GM19328 (cell line): ENCODE measurements around the gene DOCK8.
"Not testable (repeated sequence)": the region's sequence is repeated elsewhere in the genome, so short reads cannot be mapped to it uniquely, and the experiment has no call there.

Experiments
- ATAC-seq: cut with Tn5 transposase; IDR thresholded peaks from one replicate; pipeline ENCODE4 v1.9.1; 2021; ENCODE audit warnings: mild to moderate bottlenecking, moderate library complexity; ENCODE audit not compliant: unreplicated experiment

DOCK8 gene

GRCh38 chr9:224582-225520 is 10.2 kb downstream of the DOCK8 start:
- no peak for ATAC-seq

DNA sequence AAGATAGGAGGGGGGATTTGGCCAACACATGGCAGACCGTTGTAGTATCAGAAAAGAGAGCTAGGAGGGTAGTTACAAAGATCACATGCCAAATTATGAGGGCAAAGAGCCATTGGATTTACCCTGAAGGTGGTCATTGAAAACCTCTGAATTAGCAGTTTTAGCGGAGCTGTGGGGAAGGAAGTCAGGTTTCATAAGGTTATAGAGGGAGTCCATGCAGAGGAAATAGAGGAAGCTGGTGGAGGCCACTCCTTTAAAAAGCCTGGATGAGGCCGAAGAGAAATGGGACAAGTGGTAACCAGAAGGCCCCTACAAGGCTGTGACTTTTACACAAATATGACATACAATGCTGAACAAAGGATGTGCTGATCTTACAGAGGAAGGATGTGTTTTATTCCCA is 13.2 kb downstream of the DOCK8 start:
- ATAC-seq: no peak

DNA sequence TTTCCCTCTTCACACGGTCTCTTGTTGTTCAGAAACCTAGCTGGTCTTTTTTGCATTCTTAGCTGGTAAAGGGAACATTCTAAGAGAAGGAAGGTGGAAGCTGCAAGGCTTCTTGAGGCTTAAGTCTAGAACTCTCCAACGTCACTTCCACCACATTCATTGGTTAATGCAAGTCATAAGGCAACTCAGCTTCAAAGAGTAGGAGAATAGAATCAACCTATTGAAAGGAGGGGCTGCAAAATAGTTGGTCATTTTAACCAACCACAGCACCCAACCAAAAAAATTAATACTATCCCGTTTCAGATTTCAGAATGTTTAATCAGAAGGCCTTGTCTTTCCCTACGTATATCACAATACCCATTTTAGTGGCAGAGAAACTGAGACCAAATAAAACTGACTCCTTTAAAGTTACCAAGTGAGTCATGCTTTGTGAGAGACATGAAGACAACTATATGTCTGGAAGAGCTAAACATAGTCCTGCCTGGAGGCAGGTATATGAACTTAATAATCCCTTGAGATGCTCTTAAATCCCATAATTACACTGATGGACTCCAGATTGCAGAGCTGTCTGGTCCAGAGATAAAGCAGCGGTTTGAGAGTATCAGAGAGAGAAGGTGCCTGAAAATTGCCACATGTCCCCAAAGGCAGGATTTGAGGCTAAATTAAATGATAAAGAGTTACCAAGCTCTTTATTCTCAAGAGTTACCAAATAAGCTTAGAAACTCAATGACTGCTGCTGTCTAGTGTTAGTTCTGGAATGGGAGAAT is 14.4 kb downstream of the DOCK8 start:
- no peak for ATAC-seq

DNA sequence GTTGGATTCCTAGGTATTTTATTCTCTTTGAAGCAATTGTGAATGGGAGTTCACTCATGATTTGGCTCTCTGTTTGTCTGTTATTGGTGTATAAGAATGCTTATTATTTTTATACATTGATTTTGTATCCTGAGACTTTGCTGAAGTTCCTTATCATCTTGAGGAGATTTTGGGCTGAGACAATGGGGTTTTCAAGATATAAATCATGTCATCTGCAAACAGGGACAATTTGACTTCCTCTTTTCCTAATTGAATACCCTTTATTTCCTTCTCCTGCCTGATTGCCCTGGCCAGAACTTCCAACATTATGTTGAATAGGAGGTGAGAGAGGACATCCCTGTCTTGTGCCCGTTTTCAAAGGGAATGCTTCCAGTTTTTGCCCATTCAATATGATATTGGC is 17.0 kb downstream of the DOCK8 start:
- not testable (repeated sequence) for ATAC-seq

GRCh38 chr9:233708-234107 is 19.0 kb downstream of the DOCK8 start:
- not testable (repeated sequence) for ATAC-seq

DNA sequence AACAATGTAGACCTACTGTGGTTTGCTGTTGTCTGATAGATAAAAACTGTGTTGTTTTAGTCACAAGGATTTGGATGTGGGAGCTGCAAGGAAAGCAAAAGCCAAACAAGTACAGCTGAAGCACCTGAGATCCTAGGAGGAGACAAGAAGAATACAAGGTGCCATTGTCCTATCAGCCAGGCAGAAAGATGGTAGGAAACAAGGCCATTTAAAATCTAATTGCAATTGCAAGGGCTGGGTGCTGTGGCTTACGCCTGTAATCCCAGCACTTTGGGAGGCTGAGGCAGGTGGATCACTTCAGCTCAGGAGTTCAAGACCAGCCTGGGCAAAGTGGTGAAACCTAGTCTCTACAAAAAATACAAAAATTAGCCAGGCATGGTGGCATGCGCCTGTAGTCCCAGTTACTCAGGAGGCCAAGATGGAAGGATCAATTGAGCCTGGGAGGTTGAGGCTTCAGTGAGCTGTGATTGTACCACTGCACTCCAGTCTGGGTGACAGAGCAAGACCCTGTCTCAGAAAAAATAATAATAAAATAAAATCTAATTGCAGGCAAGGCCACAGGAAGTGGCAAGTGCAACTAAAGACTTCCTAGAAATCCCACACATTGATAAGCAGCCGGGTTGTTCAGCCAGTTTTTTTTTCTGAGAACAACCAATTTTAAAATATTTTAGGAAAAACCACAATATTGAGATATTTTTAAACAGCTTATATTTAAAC is 22.6 kb downstream of the DOCK8 start:
- ATAC-seq: no peak

- no peak for ATAC-seq
Measured at GRCh38 chr9:237858-238345, 23.2 kb downstream of the DOCK8 start.

GRCh38 chr9:242461-243080 is 27.9 kb downstream of the DOCK8 start:
- no peak for ATAC-seq

DNA sequence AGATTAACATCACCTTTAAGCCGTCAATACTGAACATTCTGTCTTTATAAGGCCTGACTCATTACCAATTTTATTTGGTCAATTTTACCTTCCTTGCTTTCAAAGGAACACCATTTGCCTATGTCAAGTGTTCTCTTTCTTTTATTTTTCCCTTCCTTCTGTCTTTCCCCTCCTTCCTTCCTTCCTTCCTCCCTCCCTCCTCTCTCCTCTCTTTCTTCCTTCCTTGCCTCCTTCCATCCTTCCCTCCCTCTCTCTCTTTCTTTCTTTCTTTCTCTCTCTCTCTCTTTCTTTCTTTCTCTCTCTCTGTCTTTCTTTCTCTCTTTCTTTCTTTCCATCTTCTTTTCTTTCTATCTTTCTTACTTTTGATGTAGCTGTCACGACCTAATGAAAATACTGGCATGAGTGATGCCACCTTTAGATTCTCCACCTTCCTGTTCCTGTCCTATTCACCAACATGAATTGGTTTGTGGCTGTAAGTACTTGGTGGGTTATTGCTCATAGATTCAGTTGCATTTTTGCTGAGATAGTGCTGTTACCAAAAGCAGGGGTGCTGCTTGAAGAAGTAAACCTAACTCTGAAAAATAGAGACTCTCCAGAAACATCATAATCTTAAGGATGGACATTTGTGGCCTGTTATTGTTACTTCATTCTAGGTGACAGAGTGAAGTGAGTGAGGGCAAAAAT is 33.8 kb downstream of the DOCK8 start:
- ATAC-seq: no peak

DNA sequence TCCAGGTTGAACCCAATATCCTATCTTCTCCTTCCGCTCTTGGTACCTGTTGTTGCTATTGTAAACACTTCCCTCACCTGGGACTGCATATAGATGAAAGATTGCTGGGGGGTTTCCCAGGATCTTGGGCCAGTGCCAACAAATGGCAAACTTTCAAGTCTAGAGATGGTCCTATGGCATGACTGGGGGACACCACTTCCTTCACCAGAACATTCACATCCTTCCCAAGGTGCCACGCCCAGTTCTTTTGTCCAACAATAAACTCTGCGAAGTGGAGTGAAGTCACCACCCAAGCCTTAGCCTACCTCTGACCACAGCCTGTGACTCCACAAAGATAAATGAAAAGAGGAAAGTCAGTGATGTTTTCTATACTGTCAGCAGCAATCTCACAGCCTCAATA is 34.4 kb downstream of the DOCK8 start:
- no peak for ATAC-seq

DNA sequence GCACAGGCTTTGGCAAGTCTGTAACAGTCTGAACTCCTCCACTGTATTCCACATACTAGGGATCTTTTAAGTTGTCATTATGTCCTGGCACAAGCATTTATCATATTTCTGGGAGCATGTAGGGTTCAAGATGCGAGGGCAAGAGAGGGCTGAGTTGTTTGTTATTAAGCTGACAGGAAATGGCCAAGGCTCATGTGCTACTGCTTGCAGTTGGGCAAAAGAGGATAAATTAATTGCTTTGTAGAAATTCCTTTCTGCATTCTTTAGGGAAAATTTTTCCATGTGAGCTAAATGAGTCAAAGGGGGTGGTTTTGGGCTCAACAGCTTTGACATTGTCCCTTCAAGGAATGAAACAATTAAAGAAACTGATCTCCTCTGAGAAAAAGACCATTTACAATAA is 35.4 kb downstream of the DOCK8 start:
- no peak for ATAC-seq

DNA sequence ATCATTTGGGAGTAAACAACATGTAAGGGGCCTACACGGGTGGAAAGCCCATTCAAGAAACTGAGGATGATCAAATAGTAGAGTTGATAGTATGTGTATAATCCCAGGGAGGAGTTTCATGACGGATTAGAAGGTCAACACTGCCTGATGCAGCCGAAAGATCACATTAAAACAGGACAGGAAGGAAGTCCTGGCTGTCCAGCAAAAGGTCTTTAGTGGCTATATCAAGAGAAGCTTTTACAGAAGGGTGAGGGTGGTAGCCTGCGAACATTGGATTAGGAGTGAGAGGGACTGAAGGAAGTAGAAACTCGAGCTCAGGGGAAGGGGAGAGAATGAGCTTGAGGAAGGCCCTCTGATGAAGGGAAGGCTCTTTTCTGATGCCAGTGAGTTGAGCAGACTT is 36.0 kb downstream of the DOCK8 start:
- ATAC-seq: no peak

GRCh38 chr9:251398-251797 is 36.7 kb downstream of the DOCK8 start:
- no peak for ATAC-seq

DNA sequence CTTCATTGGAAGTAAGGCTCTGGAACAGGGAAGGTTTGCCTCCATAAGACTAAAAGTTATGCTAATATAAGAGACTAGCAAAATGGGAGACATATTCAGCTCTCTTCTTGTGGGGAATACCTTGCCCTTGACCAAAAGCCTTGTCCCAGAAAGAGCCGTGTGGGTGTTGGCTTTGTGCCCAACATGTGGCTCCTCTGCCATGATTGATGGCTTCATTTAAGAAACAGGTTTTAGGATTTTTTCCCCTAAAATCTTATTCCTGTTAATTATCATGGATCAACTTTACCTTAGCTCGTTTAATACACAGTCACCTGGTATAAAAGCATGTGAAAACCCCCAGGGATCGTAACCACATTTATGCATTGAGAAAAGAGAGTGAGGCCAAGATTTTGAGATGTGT is 38.9 kb downstream of the DOCK8 start:
- ATAC-seq: no peak

DNA sequence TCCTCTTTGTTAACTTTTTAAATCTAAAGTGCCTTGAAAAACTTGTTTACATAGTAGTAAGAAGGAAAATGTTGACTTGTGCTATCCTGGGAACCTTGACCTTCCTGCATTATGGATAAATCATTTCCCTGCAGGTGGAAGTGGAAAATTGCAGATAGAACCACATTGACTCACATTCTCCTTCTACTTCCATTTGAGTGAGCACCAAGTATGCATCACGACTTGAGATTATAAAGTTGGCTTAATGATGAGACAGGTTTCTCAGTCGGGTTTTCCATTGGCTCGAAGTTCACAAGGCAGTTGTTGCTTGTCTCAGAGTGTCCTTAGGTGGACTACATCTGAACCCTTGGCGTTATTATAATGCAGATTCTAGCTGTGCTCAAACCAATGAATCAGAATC is 39.9 kb downstream of the DOCK8 start:
- ATAC-seq: no peak

- no peak for ATAC-seq
Measured at GRCh38 chr9:257957-258356, 43.3 kb downstream of the DOCK8 start.

DNA sequence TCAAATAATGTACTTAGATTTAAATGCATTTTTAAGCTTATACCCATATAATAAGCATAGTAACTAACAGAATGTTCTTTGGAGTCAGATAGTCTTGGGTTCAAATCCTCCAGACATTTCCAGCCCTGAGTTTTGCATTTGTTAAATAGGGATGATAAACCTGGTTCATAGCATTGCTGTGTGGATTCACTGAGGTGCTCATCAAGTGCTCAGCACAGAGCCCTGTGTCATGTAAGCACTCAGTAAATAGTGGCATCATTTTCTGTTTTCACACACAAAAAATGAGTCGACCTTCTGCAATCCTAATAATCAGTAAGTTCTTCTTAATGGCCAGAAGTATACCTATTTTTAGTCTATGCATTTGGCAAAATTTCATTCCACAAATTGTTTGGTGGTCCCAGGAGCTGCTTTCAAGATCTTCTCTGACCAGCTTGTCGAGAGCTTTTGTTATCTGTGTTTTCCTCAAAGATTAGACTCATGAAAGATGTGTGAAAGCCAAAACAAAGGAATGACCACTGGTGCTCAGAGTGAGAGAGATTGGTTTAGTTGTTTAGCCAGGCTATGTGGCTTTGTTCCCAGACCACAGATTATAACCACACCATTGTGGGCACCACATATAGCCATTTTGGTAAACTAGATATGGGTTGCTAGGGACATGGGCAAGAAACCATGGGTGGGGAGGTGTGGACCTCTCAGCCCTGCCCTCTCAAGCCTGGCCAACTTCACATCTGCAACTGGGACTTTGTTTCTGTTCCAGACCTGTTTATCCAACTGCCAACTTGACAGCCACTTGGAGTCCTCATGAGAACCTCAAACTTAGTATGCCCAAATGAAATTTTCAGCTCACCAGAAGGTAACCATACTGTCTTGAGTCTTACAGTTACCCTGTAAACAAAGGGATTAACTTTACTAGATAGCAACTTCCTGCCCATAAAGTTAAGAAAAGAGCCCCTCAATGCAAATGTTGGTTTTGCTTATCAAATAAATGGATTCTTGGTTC is 45.0 kb downstream of the DOCK8 start:
- no peak for ATAC-seq

GRCh38 chr9:264231-264630 is 49.6 kb downstream of the DOCK8 start:
- ATAC-seq: no peak
